SKM-1 treated with dmso at 0.1 percent for 144 hours (cell line): ENCODE measurements around the gene ARF6.

Experiments used
- DNase-seq: peaks from one replicate; lab custom pipeline; 2025; ENCODE audit not compliant: unreplicated experiment; lab: John Stamatoyannopoulos, UW

Gene ARF6

DNA sequence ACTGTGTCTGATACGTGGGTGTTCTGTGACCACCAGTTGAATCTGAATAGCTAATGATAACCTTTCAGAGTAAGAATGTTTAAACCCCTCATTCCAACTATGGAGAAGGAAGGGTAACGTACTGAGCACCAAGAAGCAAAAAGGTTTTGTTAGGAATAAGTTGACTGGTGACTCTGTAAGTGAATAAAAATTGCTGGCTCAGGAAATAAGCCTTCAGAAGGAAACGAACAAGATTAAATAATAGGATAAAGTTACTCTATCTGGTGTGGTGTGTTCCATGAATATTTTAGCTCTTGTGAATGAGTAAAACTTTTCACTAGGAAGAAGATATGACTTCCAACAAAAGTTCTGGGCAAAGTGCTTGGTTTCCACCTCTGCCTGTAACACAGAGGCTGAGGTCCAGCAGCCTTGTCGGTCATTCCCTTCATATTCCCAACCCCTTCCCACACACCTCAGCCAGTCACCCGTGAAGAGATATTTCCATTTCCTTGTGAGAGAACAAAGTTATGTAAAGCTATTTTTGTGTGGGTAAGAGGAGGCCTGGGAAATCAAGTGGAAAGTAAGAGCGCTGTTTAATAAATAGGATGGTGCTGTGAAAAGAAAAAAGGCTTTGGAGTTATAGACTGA, 47.1 kb downstream of the ARF6 start:
- no peak for DNase-seq

DNA sequence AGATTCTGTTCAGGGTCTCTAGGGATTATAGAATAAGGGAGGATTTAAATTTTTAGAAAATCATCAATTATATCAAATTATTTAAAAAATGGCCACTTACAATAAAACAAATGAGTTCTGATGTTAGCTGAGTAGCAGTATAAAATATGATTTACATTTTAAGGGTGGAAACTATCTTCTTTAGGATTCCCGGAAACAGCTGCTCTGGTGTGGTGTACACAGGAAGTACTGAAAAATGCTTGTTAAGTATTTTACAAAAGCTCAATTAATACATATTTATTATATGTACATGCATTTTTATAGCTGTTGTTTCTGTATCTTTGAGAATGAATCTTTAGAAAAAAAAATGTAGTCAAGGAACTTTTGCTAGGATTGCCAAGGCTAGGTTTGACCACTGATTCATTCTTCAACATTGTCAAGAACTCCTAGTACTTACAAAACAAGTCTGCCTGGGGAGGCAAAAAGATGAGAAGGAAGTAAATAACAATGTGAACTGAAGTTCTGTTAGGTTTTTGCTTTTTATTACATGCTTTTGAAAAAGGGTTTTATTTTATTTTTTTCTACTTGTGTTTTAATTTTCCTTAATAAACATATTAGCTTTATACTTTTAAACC, 48.0 kb downstream of the ARF6 start:
- DNase-seq = no peak

DNA sequence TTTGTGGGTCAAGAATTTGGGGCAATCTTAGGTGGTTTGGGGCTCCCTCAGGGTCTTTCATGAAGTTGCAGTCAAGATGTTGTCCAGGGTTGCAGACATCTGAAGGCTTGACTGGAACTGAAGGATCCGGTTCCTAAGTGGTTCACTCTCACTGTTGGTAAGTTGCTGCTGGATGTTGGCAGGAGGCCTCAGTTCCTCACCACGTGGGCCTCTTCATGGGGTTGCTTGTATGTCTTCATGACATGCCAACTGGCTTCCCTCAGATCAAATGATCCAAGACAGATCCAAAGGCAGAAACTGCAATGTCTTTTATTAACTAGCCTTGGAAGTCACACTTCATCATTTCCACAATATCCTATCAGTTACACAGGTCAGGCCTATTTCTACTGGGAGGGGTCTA, 49.2 kb downstream of the ARF6 start:
- DNase-seq = no peak

DNA sequence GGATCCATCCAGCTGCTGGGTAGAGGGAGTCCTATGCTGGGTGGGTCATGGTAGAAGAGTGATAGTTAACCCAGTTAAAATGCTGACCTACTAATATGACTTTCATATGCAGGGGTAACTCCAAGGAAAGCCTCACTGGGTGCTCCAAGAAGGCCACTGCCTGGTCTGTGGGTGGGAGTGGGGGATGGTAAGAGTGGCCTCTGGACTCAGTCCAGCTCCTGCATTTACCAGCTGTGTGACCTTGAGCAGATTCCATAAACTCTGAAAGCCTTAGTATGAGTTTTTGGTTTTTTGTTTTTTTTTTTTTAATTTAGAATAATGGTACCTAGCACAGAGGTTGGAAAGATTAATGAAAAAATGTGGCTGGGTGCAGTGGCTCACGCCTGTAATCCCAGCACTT, 51.6 kb downstream of the ARF6 start:
- no peak for DNase-seq

DNA sequence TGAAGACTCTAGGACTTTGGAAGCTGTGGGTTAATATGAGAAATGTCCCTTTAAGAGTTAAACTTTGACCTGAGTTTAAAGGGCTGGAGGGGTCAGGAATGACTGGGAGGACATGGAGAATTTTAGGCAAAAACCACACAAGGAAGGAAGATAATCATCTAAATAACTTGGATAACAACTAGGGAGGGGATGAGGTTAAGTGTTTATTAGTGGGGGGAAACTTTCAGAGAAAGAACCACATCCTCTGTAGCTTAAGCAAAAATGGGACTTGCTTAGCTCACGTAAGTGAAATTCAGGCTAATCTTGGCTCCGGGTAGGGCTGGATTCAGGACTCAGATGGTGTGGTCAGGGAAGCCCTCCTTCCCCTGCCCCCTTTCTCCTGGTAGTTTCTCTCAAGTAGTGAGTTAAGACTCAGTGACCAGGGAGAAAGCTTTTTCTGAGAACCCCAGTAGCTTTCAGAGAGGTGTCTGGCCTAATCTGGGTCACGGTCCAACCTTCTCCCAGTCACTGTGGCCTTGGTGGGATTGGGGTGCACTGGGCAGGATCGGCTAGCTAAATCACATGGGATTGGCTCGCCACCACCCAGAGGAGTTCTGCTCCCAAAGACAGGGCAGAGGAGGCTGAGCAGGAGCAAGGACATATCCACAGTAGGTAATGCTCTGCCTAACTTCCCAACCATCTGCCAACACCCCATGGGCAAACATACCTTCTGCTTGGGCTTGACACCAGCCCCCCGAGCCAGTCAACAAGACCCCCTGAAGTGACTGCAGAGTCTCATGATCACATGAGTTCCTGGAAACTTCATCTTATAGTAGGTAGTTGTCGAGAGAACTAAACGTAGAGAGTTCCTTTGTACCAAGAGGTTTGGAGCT, 52.8 kb downstream of the ARF6 start:
- DNase-seq = no peak
